ENCODE data around the gene UBTF.

UBTF gene

GRCh38 chr17:44164476-44164875, 55.0 kb downstream of the UBTF start:
- DNase-seq: no peak

GRCh38 chr17:44159519-44160210, 59.8 kb downstream of the UBTF start:
- no peak for DNase-seq

GRCh38 chr17:44155488-44155887, 64.0 kb downstream of the UBTF start:
- DNase-seq: no peak
